HG03139 (cell line): ENCODE data around the gene TBC1D2.
"Not testable (repeated sequence)": the region's sequence is repeated elsewhere in the genome, so short reads cannot be mapped to it uniquely, and the experiment has no call there.

Experiments used
- ATAC-seq: cut with Tn5 transposase; IDR thresholded peaks from one replicate; pipeline ENCODE4 v1.9.1; 2021; ENCODE audit not compliant: unreplicated experiment

The TBC1D2 gene

DNA sequence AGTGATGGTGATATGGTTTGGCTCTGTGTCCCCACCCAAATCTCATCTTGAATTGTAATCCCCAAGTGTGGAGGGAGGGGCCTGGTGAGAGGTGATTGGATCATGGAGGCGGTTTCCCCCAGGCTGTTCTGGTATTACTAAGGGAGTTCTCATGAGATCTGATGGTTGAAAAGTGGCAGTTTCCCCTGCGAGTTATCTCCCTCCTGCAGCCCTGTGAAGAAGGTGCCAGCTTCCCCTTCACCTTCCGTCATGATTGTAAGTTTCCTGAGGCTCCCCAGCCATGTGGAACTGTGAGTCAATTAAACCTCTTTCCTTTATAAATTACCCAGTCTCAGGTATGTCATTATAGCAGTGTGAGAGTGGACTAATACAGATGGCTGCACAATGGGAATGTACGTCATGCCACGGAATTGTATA lies 80.9 kb downstream of the TBC1D2 start:
- ATAC-seq: not testable (repeated sequence)

GRCh38 chr9:98173181-98173580 lies 82.3 kb downstream of the TBC1D2 start:
- no peak for ATAC-seq

GRCh38 chr9:98172604-98173003 lies 82.8 kb downstream of the TBC1D2 start:
- no peak for ATAC-seq

GRCh38 chr9:98171176-98171925 lies 84.1 kb downstream of the TBC1D2 start:
- ATAC-seq: no peak

GRCh38 chr9:98168941-98169488 lies 86.4 kb downstream of the TBC1D2 start:
- peak; percentile 88 for ATAC-seq

DNA sequence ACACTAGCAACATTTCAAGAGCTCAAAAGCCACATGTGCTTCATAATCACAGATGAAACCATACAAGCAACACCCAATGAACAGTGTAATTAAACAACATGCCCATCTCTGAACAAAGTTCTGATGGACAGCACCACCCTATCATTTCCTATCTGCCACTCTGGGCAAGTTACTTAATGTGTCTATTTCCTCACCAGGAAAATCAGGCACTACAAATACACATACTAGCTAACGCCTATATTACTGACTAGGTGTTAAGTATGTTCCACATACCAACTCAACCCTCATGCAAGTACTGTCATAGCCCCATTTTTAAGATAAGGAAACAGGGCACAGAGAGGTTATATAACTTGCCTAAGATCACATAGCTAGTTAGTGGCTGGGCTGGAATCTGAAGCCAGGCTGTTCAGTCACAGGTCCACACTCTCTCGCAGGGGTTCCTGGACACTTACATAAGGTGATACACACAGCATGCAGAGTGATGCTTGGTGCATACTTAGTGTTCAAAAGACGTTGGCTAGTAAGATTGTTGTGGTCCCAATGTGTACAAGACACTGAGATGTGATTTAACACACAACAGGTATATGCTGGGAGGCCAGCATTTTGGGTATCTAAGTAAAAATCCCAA lies 87.2 kb downstream of the TBC1D2 start:
- ATAC-seq: no peak

DNA sequence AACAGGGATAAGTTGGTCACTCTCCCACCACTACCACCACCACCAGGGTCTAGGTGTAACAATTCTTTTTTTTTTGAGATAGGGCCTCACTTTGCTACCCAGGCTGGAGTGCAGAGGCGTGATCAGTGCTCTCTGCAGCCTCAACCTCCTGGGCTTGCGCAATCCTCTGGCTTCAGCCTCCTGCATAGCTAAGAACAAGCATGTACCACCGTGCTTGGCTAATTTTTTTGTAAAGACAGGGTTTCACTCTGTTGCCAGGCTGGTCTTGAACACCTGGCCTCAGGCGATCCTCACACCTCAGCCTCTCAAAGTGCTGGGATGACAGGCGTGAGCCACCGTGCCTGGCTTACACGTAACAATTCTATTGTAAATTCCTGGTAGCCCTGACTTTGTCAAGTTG lies 90.5 kb downstream of the TBC1D2 start:
- no peak for ATAC-seq

DNA sequence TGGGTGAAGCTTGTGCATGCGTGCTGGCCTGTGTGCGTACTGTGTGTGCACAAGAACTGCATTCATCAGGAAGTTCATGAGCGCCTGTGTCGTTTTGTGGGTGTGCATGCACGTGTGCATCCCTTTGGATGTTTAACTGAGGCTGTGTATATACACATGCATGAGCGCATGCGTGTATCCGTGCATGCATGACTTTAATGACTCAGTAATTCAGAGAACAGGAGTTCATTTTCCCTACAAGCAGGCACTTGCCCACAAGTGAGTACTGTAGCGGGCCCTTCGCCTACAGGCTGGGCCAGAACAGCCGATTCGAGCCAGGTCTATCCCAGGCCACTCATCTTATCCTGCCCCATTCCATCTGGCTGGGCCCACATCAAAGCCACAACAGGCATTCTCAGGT lies 92.8 kb downstream of the TBC1D2 start:
- ATAC-seq: no peak

DNA sequence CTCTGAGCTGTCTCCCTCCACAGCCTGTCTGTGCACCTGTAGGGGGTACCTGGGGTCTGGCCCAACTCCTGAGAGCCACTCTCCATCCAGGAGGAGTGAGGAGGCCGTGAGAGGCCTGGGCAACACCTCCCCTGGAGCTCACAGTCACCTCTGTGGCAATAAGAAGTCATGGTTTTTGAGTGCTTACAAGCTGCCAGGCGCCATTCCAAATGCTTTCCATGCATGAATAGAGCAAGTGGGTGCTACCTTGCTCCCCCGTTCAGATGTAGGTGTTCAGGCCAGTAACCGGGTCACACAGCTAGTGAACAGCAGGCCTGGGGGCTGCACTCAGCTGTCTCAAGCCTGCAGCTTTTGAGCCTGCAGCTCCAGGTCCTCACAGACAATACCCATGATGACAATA lies 93.6 kb downstream of the TBC1D2 start:
- no peak for ATAC-seq

DNA sequence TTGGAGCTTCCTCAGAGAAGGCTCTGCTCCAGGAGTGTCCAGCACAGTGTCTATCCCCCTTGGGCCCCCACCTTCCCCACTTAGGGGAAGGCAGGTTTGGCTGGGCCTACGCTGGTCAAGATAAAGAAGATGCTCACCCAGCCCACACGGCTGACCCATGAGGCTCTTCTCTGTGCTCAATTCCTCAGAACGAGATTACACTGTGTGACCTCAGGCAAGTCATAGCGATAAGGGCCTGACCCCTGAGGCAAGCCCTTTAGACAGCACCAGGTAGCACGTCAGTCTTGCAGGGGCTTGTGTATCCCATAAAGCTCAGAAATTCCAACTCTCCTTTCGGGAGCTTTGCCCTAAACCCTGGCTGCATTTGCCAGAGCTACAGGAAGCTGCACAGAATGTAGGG lies 95.7 kb downstream of the TBC1D2 start:
- ATAC-seq: no peak

DNA sequence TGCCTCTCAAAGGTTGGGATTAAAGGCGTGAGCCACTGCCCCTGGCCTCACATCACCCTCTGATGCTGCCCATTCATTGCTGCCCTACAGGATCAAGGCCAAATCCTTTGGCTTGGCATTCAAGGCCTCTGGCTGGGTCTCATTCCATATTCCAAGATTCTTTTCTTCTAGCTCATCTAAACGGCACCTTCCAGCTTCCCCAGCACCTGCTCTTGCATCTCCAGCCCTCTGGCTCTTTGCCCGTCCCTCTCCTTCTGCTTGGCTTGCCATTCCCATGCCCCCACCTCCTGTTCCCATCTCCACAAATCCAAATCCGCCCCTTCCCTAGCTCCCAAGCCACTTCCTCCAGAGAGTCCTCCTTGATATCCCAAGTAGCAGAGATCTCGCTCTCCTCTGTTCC lies 96.1 kb downstream of the TBC1D2 start:
- no peak for ATAC-seq

DNA sequence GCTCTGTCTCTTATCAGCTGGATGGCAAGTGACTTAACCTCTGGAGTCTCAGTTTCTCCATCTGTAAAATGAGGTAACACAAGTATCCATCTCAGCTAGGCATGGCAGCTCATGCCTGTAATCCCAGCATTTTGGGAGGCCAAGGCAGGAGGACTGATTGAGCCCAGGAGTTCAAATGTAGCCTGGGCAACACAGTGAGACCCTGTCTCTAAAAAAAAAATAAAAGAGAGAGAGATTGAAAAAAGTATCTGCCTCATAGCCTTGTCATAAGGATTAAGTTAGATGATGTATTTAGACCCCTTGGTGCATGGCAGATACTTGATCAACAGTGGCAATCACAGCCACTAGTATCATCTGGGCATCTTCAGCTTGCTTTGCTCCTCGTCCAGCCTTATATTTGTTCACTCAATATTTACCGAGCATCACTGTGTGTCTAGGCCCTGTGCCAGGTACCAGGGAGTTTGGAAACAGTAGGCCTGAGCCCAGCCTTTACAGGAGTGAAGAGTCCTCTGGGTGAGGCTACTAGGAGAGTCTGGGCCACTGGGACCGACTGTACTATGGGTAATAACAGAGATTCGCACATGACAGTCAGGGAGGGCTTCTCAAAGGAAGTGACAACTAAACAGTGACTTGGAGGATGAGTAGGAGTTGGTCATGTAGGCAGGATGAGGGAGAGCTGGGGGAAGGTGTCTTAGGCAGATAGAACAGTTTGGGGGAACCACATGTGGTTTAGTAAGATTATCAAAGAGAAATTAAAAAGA lies 97.2 kb downstream of the TBC1D2 start:
- ATAC-seq: no peak

DNA sequence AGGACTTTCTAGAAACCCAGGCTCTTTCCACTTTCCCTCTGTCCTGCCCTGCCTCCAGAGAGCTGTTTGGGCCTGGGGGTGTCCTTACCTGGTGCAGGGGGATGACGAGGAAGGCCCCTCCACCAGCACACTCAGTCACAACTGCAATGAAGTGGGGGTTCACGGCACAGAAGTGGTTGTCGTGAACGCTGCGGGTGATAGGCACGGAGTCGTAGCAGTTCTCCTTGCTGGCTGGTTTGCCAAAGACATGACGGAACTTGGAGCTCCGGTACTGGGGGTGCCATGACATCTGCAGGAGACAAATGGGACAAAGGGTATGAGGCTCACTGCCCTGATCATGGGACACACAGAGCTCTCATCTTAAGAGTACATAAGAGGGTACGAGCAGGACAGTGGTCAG lies 98.1 kb downstream of the TBC1D2 start:
- no peak for ATAC-seq

- no peak for ATAC-seq
These were observed 100.8 kb downstream of the TBC1D2 start for GRCh38 chr9:98154678-98155077.

DNA sequence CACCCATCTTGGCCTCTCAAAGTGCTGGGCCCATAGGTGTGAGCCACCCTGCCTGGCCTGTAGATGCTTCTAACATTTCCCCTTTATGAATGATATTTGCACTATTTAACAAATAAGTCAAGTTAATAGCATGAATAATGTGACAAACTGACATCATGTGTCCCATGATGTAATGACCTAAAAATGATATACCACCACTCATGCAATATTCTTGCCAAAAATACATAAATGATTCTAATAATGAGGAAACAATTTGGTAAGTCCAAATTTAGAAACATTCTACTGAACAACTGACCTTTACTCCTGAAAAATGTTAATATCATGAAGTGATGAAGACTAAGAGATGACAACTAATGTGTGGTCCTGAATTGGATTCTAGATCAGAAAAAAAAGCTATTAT lies 102.9 kb downstream of the TBC1D2 start:
- no peak for ATAC-seq

- no peak for ATAC-seq
These were observed 104.7 kb downstream of the TBC1D2 start for GRCh38 chr9:98150721-98151120.

DNA sequence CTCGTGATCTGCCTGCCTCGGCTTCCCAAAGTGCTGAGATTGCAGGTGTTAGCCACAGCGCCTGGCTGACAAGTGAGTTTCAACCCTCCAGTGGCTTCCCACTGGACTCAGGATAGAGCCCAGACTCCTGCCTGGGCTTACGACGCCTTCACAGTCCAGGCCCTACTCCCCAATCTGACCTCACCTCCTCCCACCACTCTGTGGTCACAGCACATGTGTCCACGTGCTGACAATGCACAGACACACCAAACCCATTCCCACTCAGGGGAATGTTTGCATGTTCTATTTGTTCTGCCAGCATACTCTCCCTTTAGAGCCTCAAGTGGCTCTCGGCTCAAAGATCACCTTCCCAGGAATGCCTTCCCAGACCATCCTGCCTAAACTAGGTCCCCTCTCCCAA lies 105.3 kb downstream of the TBC1D2 start:
- ATAC-seq: no peak

GRCh38 chr9:98149422-98149821 lies 106.0 kb downstream of the TBC1D2 start:
- ATAC-seq: no peak
